T-cell (primary cell): ENCODE measurements around the gene ANTXRL. TPM values are rescaled to one million over a fixed set of nuclear protein-coding genes. Genes with fewer than 3 reads are reported as not detected.
"Not testable (repeated sequence)": the region's sequence is repeated elsewhere in the genome, so short reads cannot be mapped to it uniquely, and the experiment has no call there.

Experiments
- ATAC-seq, 4 experiments: fragments of 200-7000 bp in 3 of 4; fragments of 150-1000 bp in 1 of 4; cut with Tn5 transposase; replicated peaks in 1 of 4; 1 replicate in 3 of 4; 2 replicates in 1 of 4; pipeline ENCODE4 v1.10.0; 2021; ENCODE audit warnings: moderate library complexity in 3 of 4, mild to moderate bottlenecking in 2 of 4, moderate number of reproducible peaks in 1 of 4
- CTCF ChIA-PET, 2 donors: fragments of 300-600 bp; sonication (Branson Sonifier 250); formaldehyde crosslinking; loops; one replicate each; lab custom pipeline; 2022; ENCODE audit warnings: antibody characterized with exemption in 2 of 2; lab: Charles Lee
- POLR2A ChIA-PET, 2 donors: fragments of 300-600 bp; sonication (Branson Sonifier 250); formaldehyde crosslinking; loops; one replicate each; lab custom pipeline; 2022; ENCODE audit warnings: antibody characterized with exemption in 2 of 2; lab: Charles Lee
- DNase-seq, 35 experiments: peaks; one replicate each; pipeline versions ENCODE4 v3.0.0 to v3.0.0-alpha.2; 2013 to 2023
- H3K27ac ChIP-seq: one replicate; pipeline ENCODE4 v1.5.1; 2013; ENCODE audit warnings: low read length
- H3K27me3 ChIP-seq, 2 experiments: replicated peaks in 1 of 2; 1 replicate in 1 of 2; 2 replicates in 1 of 2; pipeline versions ENCODE4 v1.6.1 to v1.7.0; 2013; ENCODE audit warnings: low read length in 1 of 2, mixed read lengths in 1 of 2; ENCODE audit not compliant: control insufficient read depth in 2 of 2, insufficient read depth in 2 of 2; ENCODE audit errors: extremely low read depth in 1 of 2
- H3K36me3 ChIP-seq, 2 donors: 1 replicate in 1 of 2; 2 replicates in 1 of 2; pipeline versions ENCODE4 v1.6.1 to v1.7.0; 2013; ENCODE audit warnings: low read length in 1 of 2; ENCODE audit not compliant: control insufficient read depth in 2 of 2, insufficient read depth in 1 of 2; ENCODE audit errors: extremely low read depth in 1 of 2
- H3K4me1 ChIP-seq, 2 experiments: 1 replicate in 1 of 2; 2 replicates in 1 of 2; pipeline versions ENCODE4 v1.6.1 to v1.7.0; 2013; ENCODE audit warnings: low read length in 2 of 2, mixed read lengths in 1 of 2; ENCODE audit not compliant: insufficient read depth in 2 of 2, control insufficient read depth in 1 of 2; ENCODE audit errors: extremely low read depth in 1 of 2
- H3K4me3 ChIP-seq, 2 donors: 1 replicate in 1 of 2; 2 replicates in 1 of 2; pipeline versions ENCODE4 v1.5.1 to v1.7.0; 2013; ENCODE audit warnings: mild to moderate bottlenecking in 2 of 2, low read length in 1 of 2, moderate library complexity in 1 of 2; ENCODE audit not compliant: control insufficient read depth in 1 of 2; ENCODE audit errors: extremely low read depth in 1 of 2
- H3K9me3 ChIP-seq: 2 replicates; pipeline ENCODE4 v1.7.0; 2013
- H3K27ac Mint-ChIP-seq, 2 donors: one replicate each; pipeline ENCODE4 v1.8.0; 2020 to 2021; ENCODE audit warnings: mild to moderate bottlenecking in 2 of 2, mixed read lengths in 2 of 2
- H3K27me3 Mint-ChIP-seq, 2 donors: one replicate each; pipeline ENCODE4 v1.8.0; 2021 to 2022; ENCODE audit warnings: mixed read lengths in 2 of 2
- H3K36me3 Mint-ChIP-seq: one replicate; pipeline ENCODE4 v1.8.0; 2021; ENCODE audit warnings: mixed read lengths
- H3K4me1 Mint-ChIP-seq, 3 donors: one replicate each; pipeline ENCODE4 v1.8.0; 2020 to 2022; ENCODE audit warnings: mixed read lengths in 3 of 3, mild to moderate bottlenecking in 1 of 3
- H3K4me3 Mint-ChIP-seq, 3 donors: one replicate each; pipeline ENCODE4 v1.8.0; 2020 to 2022; ENCODE audit warnings: mild to moderate bottlenecking in 3 of 3, mixed read lengths in 3 of 3, moderate library complexity in 3 of 3
- H3K9me3 Mint-ChIP-seq, 3 donors: one replicate each; pipeline ENCODE4 v1.8.0; 2020 to 2022; ENCODE audit warnings: mixed read lengths in 3 of 3
- WGBS: methylation state at CpG from one replicate; pipeline ENCODE4 v1.1.5; 2013; ENCODE audit warnings: missing lambda C conversion rate; ENCODE audit not compliant: insufficient coverage; 5-methylcytosine and 5-hydroxymethylcytosine counted together
- total RNA-seq, 35 experiments: library from RNA in 6 of 35; stranded (reverse) in 6 of 35; fragments of 120-200 nt in 1 of 35; gene quantifications; one replicate each; pipeline versions ENCODE4 v1.2.1 to v1.2.4 and lab custom pipeline; 2013 to 2026

ANTXRL gene
- total RNA-seq, 5 donors from 2014 or later (not counting 1 experiment from before 2014, with no cell fraction given) = 0.69 to 1.0 TPM; not detected in 3

DNA sequence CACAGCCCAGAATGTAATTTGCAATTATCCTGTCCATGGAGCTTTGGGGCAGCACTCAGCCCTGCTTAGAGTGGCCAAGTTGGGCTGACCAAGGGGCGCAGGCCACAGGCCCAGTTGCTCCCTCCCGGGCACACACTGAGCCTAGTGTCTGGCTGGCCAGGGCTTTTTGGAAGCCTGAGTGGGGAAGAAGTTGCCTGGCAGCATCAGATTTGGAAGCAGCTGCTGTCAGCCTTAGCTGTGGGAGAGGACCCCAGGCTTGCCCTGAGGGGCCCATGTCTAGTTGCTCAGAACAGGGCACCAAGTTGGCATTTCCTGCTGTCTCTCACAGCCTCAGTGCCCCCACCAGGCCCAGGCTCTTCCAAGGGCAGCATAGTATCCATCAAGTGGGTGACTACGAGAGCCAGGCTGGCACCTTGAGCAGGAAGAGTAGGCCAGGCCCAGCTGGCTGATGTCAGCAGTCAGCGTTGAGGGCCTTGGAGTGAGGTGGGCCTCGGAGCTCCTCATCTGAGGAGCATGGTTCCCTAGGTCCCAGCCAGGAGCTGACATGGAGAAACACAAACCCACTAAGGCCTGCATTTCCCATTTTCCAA, 14.4 kb downstream of the ANTXRL start:
- ATAC-seq (no peak), DNase-seq (no peak)
- H3K27ac ChIP-seq = no peak overlapping the region
- no peak overlapping the region for H3K27ac Mint-ChIP-seq
- H3K9me3 Mint-ChIP-seq = no peaks in the 10 kb centered on the region
- peaks cover 22 to 30% (median 27%) of the 10 kb centered on the region in 3 donors for H3K4me1 Mint-ChIP-seq
- H3K4me3 Mint-ChIP-seq = no peak overlapping the region
- peaks cover 30 to 41% of the 10 kb centered on the region in 2 experiments for H3K4me1 ChIP-seq
- ChIA-PET CTCF (no interaction called here), POLR2A (no interaction called here)
- peaks cover 0 to 6% of the 10 kb centered on the region in 2 experiments for H3K27me3 ChIP-seq
- WGBS = 100% methylated on average over 3 of the region's 5 CpGs
- no peak overlapping the region for H3K4me3 ChIP-seq
- H3K27me3 Mint-ChIP-seq = no peaks in the 10 kb centered on the region
- no peaks in the 10 kb centered on the region for H3K36me3 ChIP-seq
- no peaks in the 10 kb centered on the region for H3K9me3 ChIP-seq
- H3K36me3 Mint-ChIP-seq = no peaks in the 10 kb centered on the region

DNA sequence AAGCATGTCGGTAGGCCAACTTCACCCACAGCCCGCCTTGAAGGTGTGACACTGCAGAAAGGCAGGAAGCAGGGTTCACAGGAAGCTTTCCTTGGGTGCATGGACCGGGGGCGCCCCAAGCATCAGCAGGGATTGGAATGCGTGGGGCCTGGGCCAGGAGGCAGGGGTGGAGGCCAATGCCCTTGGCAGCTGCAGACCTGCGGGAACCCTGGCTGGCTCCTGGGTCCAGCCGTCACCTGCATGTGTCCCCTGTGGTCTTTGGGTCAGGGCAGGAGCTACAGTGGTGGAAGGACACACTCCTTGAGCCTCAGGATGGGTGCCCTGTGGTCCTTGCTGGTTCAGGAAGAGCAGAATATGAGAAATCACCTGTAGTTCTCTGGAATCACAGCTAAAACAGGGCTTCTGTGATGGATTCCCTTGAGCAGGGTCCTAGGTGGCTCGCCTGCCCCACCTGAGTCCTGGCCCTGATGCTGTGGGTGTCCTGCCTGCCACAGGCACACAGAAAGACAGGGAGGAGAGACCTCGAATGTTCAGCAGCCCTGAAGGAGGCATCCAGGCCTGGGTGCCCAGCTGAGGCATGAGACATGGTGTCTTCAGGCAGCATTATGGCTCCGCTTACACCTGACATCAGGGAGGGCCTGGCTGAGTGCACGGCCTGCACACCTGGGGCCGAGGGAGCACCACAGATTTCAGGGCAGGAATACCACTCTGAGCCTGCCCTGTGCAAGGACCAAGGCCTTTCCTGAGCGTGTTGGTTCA, 15.1 kb downstream of the ANTXRL start:
- POLR2A ChIA-PET = no interaction called here
- H3K4me1 ChIP-seq = peaks cover 30 to 41% of the 10 kb centered on the region in 2 experiments
- Mint-ChIP-seq H3K4me1 (peaks cover 22 to 30% (median 27%) of the 10 kb centered on the region in 3 donors), H3K9me3 (no peaks in the 10 kb centered on the region), H3K36me3 (no peaks in the 10 kb centered on the region), H3K4me3 (no peak overlapping the region), H3K27ac (no peak overlapping the region), H3K27me3 (no peaks in the 10 kb centered on the region)
- H3K27me3 ChIP-seq = peaks cover 0 to 6% of the 10 kb centered on the region in 2 experiments
- H3K9me3 ChIP-seq = no peaks in the 10 kb centered on the region
- no peaks in the 10 kb centered on the region for H3K36me3 ChIP-seq
- no peak overlapping the region for H3K27ac ChIP-seq
- 74% methylated on average over 12 of the region's 13 CpGs for WGBS
- CTCF ChIA-PET = no interaction called here
- ATAC-seq = no peak
- DNase-seq = peak in 1 of 35 experiments; percentile 13
- H3K4me3 ChIP-seq = no peak overlapping the region

DNA sequence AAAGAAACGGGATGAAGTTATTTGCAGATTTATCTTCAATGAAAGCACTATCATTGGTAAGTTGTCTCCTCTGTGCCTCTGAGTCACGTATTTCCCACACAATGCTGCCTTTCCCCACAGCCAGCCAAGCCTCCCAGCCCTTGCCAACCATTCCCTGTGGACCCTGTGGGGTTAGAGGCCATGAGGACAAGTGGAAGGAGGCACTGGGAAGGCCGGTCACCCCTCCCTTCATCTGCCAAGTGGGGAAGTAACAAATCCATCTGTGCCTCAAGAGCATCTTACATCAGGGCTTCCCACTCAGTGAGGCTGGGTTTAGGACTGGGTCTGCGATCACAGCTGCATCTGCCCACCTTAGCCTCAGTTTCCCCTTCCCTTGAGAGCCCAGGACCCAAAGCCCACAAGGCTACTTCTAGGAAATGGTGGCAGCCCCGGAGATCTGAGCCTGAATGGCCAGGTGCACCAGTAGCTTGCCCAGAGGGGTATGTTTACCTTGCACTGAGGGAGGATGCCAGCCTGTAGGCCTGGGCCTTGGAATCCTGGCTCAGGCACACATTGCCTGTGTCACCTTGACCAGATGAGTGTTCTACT, 16.1 kb downstream of the ANTXRL start:
- H3K9me3 ChIP-seq, H3K27ac ChIP-seq, H3K4me3 Mint-ChIP-seq, H3K4me3 ChIP-seq, CTCF ChIA-PET, H3K36me3 ChIP-seq, H3K27me3 Mint-ChIP-seq, POLR2A ChIA-PET, H3K36me3 Mint-ChIP-seq, H3K9me3 Mint-ChIP-seq, H3K27ac Mint-ChIP-seq, DNase-seq, ATAC-seq, H3K27me3 ChIP-seq: not testable (repeated sequence)
- peaks cover 22 to 28% (median 23%) of the 10 kb centered on the region in 3 donors for H3K4me1 Mint-ChIP-seq
- WGBS = 71% methylated on average over 1 of the region's 5 CpGs
- H3K4me1 ChIP-seq = peaks cover 25 to 37% of the 10 kb centered on the region in 2 experiments

DNA sequence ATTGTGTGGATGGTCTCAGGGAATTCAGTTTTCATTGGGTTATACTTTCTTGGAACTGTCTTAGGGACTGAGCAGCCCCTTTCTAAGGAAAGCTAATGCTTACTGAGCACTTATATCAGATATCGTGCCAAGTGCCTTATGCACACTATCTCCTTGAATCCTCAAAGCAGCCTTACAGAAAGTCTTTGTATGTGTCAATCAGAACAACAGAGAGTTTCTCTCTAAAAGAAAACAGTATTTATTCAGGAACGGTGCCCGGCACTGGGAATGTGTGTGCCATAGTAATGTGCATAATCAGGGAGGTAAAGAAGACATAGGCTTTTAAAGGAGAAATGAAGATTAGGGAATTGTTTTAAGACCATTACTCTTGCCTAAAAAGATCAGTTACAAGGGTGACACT, 17.3 kb downstream of the ANTXRL start:
- H3K9me3 Mint-ChIP-seq = no peaks in the 10 kb centered on the region
- 80% methylated on average over 2 of the region's 3 CpGs for WGBS

DNA sequence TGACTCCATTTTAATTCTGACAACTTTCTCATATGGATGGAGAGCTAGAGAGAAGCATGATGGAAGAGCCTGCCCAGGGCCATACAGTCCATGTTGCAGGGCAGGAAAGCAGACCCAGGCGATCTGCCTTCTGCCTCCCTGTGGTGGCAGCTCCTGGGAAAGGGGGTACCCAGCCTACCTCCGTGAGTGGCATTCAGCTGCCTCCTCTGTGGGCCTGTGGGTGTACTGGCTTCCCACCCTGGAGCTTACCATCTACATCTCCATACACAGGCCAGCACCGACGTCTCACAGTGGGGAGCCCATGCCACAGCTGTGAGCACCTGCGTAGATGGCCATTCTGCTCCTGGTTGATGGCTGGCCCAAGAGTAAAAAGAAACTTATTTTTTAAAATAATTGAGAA, 17.9 kb downstream of the ANTXRL start:
- H3K4me3 ChIP-seq, DNase-seq, H3K27ac ChIP-seq, ATAC-seq, H3K9me3 Mint-ChIP-seq, H3K27me3 Mint-ChIP-seq, POLR2A ChIA-PET, H3K27me3 ChIP-seq, H3K9me3 ChIP-seq, H3K27ac Mint-ChIP-seq, H3K4me3 Mint-ChIP-seq, H3K36me3 ChIP-seq, H3K36me3 Mint-ChIP-seq, CTCF ChIA-PET, H3K4me1 Mint-ChIP-seq: not testable (repeated sequence)
- WGBS = 71% methylated on average over 1 of the region's 5 CpGs
- peaks cover 10 to 20% of the 10 kb centered on the region in 2 experiments for H3K4me1 ChIP-seq

More for the DNA sequence above, 17.3 kb downstream of the ANTXRL start:
- POLR2A ChIA-PET = no interaction called here
- Mint-ChIP-seq H3K36me3 (no peaks in the 10 kb centered on the region), H3K27ac (no peak overlapping the region), H3K4me1 (peaks cover 11 to 16% (median 12%) of the 10 kb centered on the region in 3 donors), H3K4me3 (no peak overlapping the region), H3K27me3 (no peaks in the 10 kb centered on the region)
- H3K4me3 ChIP-seq = no peak overlapping the region
- CTCF ChIA-PET = no interaction called here
- H3K27me3 ChIP-seq = peaks cover 0 to 2% of the 10 kb centered on the region in 2 experiments
- H3K36me3 ChIP-seq = no peaks in the 10 kb centered on the region
- ATAC-seq (no peak), DNase-seq (no peak)
- peaks cover 14 to 26% of the 10 kb centered on the region in 2 experiments for H3K4me1 ChIP-seq
- H3K27ac ChIP-seq = no peak overlapping the region
- no peaks in the 10 kb centered on the region for H3K9me3 ChIP-seq

DNA sequence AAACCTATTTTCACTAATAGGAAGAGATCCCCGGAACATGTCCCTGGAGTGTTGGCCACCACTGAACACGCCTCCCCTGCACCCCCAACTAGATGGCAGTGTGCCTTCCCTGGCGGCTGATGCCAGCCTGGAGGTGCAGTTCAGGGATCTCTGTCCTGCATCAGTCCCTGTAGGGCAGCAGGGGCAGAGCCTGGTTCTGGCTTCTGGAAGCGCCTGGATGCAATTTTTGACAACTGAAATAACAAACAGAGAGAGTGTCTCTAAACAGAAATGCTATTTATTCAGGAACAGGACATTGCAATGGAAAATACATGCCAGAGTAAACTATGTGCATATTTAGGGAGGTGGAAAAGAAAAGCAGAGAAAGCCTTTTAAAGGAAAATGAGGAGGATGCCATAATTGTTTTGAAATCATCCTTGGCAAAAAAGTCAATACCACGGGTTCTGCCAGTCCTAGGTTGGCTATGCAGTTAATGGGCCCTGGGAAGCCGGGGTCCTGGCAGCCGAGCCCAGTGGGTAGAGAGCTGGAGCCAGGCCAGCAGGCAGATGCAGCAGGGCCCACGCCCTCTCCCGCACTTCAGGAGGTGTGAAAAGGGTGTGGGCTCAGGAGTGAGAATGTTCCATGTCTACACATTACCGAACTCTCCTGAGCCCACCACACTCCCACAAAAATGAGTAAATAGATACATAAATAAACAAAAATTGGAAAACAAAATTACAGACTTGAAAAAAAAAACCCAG, 18.5 kb downstream of the ANTXRL start:
- DNase-seq (no peak), ATAC-seq (no peak)
- Mint-ChIP-seq H3K27ac (no peak overlapping the region), H3K4me1 (peaks cover 0 to 5% (median 3%) of the 10 kb centered on the region in 3 donors), H3K4me3 (no peak overlapping the region), H3K36me3 (no peaks in the 10 kb centered on the region), H3K9me3 (no peaks in the 10 kb centered on the region), H3K27me3 (no peaks in the 10 kb centered on the region)
- no peak overlapping the region for H3K27ac ChIP-seq
- no peaks in the 10 kb centered on the region for H3K9me3 ChIP-seq
- no peak overlapping the region for H3K4me3 ChIP-seq
- 98% methylated on average over 6 of the region's 10 CpGs for WGBS
- no peaks in the 10 kb centered on the region for H3K36me3 ChIP-seq
- CTCF ChIA-PET = no interaction called here
- POLR2A ChIA-PET = no interaction called here
- no peaks in the 10 kb centered on the region for H3K27me3 ChIP-seq
- H3K4me1 ChIP-seq = peaks cover 4 to 14% of the 10 kb centered on the region in 2 experiments
